ENCODE results near the gene RAB22A. TPM values are rescaled to one million over a fixed set of nuclear protein-coding genes. Genes with fewer than 3 reads are reported as not detected.

The RAB22A gene
- total RNA-seq = 10 to 100 TPM; 16.9 to 20.4 TPM

- Histone ChIP-seq H3K4me1 (replicated peaks) (peaks cover 4% of the 10 kb centered on the region), H3K27me3 (replicated peaks; ENCODE audit: insufficient read depth) (no peaks in the 10 kb centered on the region), H3K9me3 (no peaks in the 10 kb centered on the region), H3K27ac (peak within 1 kb of the TSS; percentile 73 to 82), H3K4me3 (peak within 1 kb of the TSS; percentile 98), H3K36me3 (no peaks in the 10 kb centered on the region)
- DNase-seq (ENCODE audit: low spot score) = peak; percentile 78
- intact Hi-C loops (cut with DNase I) = loop anchor here (5.0 kb wide), 1 partner anchor 78 kb away; the partner anchor contains the start of gene VAPB
- WGBS = 2% methylated on average over 40 of the region's 73 CpGs
- TF ChIP-seq POLR2AphosphoS5 (IDR thresholded peaks at IDR 0.05) (no peak), POLR2A (IDR thresholded peaks at IDR 0.05) (peak; percentile 78), CTCF (IDR thresholded peaks at IDR 0.05) (peak in 1 of 4 experiments; percentile 9)
Observed at GRCh38 chr20:58309591-58310290, at the start of gene RAB22A. TSS of gene RAB22A (plus strand) at chr20:58309715. CDS start at chr20:58309977, 262 bp downstream.

- Histone ChIP-seq H3K27me3 (replicated peaks; ENCODE audit: insufficient read depth) (no peaks in the 10 kb centered on the region), H3K36me3 (no peaks in the 10 kb centered on the region), H3K27ac (no peak overlapping the region), H3K4me3 (no peak overlapping the region), H3K4me1 (replicated peaks) (no peaks in the 10 kb centered on the region), H3K9me3 (no peaks in the 10 kb centered on the region)
- 78% methylated on average over 5 of the region's 5 CpGs for WGBS
- intact Hi-C loops (cut with DNase I) = no loop called here
- no peak for DNase-seq (ENCODE audit: low spot score)
- TF ChIP-seq CTCF (IDR thresholded peaks at IDR 0.05) (no peak), POLR2A (IDR thresholded peaks at IDR 0.05) (no peak), POLR2AphosphoS5 (IDR thresholded peaks at IDR 0.05) (no peak)
Observed at GRCh38 chr20:58260006-58260405, 49.5 kb upstream of the RAB22A start.

- intact Hi-C loops (cut with DNase I) = no loop called here
- WGBS = 89% methylated on average over 3 of the region's 3 CpGs
Observed at GRCh38 chr20:58261660-58262059, 47.9 kb upstream of the RAB22A start.

GRCh38 chr20:58264271-58264670, 45.2 kb upstream of the RAB22A start:
- H3K9me3 ChIP-seq = no peaks in the 10 kb centered on the region
- TF ChIP-seq CTCF (IDR thresholded peaks at IDR 0.05) (no peak), POLR2AphosphoS5 (IDR thresholded peaks at IDR 0.05) (no peak), POLR2A (IDR thresholded peaks at IDR 0.05) (no peak)
- H3K27ac ChIP-seq = no peak overlapping the region
- no peaks in the 10 kb centered on the region for H3K27me3 ChIP-seq (replicated peaks; ENCODE audit: insufficient read depth)
- no peaks in the 10 kb centered on the region for H3K4me1 ChIP-seq (replicated peaks)
- no peak overlapping the region for H3K4me3 ChIP-seq
- WGBS = 81% methylated on average over 6 of the region's 6 CpGs
- H3K36me3 ChIP-seq = no peaks in the 10 kb centered on the region
- intact Hi-C loops (cut with DNase I) = no loop called here
- no peak for DNase-seq (ENCODE audit: low spot score)

More at GRCh38 chr20:58261660-58262059, 47.9 kb upstream of the RAB22A start:
- no peak overlapping the region for H3K4me3 ChIP-seq
- TF ChIP-seq POLR2AphosphoS5 (IDR thresholded peaks at IDR 0.05) = no peak
- no peak for TF ChIP-seq POLR2A (IDR thresholded peaks at IDR 0.05)
- no peak for TF ChIP-seq CTCF (IDR thresholded peaks at IDR 0.05)
- H3K9me3 ChIP-seq = no peaks in the 10 kb centered on the region
- H3K27me3 ChIP-seq (replicated peaks; ENCODE audit: insufficient read depth) = no peaks in the 10 kb centered on the region
- no peak overlapping the region for H3K27ac ChIP-seq
- no peaks in the 10 kb centered on the region for H3K4me1 ChIP-seq (replicated peaks)
- H3K36me3 ChIP-seq = no peaks in the 10 kb centered on the region
- no peak for DNase-seq (ENCODE audit: low spot score)
